NCI-H748 (cell line): ENCODE measurements around the gene PCGF3.
"Not testable (repeated sequence)": the region's sequence is repeated elsewhere in the genome, so short reads cannot be mapped to it uniquely, and the experiment has no call there.

ENCODE experiments used
- DNase-seq: peaks from one replicate; lab custom pipeline; 2025; ENCODE audit not compliant: unreplicated experiment; lab: John Stamatoyannopoulos, UW

Gene PCGF3

GRCh38 chr4:722851-723360 lies 17.3 kb downstream of the PCGF3 start:
- no peak for DNase-seq

GRCh38 chr4:723751-724530 lies 18.3 kb downstream of the PCGF3 start:
- DNase-seq = no peak

- DNase-seq = no peak
Observed at GRCh38 chr4:725391-726234, 20.0 kb downstream of the PCGF3 start.

- no peak for DNase-seq
Observed at GRCh38 chr4:726235-726787, 20.7 kb downstream of the PCGF3 start.

- no peak for DNase-seq
Observed at GRCh38 chr4:726838-727237, 21.2 kb downstream of the PCGF3 start.

- DNase-seq = no peak
Observed at GRCh38 chr4:727576-727975, 21.9 kb downstream of the PCGF3 start.

GRCh38 chr4:729336-730315 lies 24.0 kb downstream of the PCGF3 start:
- no peak for DNase-seq

GRCh38 chr4:730511-730910 lies 24.9 kb downstream of the PCGF3 start:
- DNase-seq = no peak

- DNase-seq = not testable (repeated sequence)
Observed at GRCh38 chr4:730946-731904, 25.6 kb downstream of the PCGF3 start.

- DNase-seq = not testable (repeated sequence)
Observed at GRCh38 chr4:731954-732353, 26.3 kb downstream of the PCGF3 start.

GRCh38 chr4:732486-732885 lies 26.9 kb downstream of the PCGF3 start:
- no peak for DNase-seq

- no peak for DNase-seq
Observed at GRCh38 chr4:732911-733630, 27.4 kb downstream of the PCGF3 start.

- no peak for DNase-seq
Observed at GRCh38 chr4:733631-733980, 28.0 kb downstream of the PCGF3 start.

GRCh38 chr4:734075-734474 lies 28.4 kb downstream of the PCGF3 start:
- DNase-seq = no peak

GRCh38 chr4:734951-735350 lies 29.3 kb downstream of the PCGF3 start:
- DNase-seq = no peak

GRCh38 chr4:735583-735982 lies 30.0 kb downstream of the PCGF3 start:
- no peak for DNase-seq

GRCh38 chr4:736561-736960 lies 30.9 kb downstream of the PCGF3 start:
- DNase-seq = not testable (repeated sequence)

GRCh38 chr4:738781-739280 lies 33.2 kb downstream of the PCGF3 start:
- DNase-seq = no peak

GRCh38 chr4:739569-739968 lies 33.9 kb downstream of the PCGF3 start:
- no peak for DNase-seq
